BJ (cell line): ENCODE measurements around the gene FBXW11. TPM values are rescaled to one million over a fixed set of nuclear protein-coding genes. Genes with fewer than 3 reads are reported as not detected.

Experiments
- CTCF ChIA-PET: fragments of 350-600 bp; formaldehyde crosslinking; extraction: SDS; loops from one replicate; lab custom pipeline; 2021; ENCODE audit warnings: antibody characterized with exemption, inconsistent platforms; lab: Yijun Ruan, JAX
- POLR2A ChIA-PET: fragments of 300-600 bp; sonication (Branson Sonifier 250); formaldehyde crosslinking; extraction: SDS; loops from one replicate; lab custom pipeline; 2021; ENCODE audit warnings: antibody characterized with exemption; lab: Charles Lee
- DNase-seq: peaks from one replicate; pipeline ENCODE4 v3.0.0-alpha.2; 2011; ENCODE audit warnings: low read depth
- H3K27me3 ChIP-seq: 2 replicates; pipeline ENCODE4 v1.6.0; 2011; ENCODE audit warnings: low read length; ENCODE audit not compliant: control insufficient read depth, insufficient read depth
- H3K36me3 ChIP-seq: 2 replicates; pipeline ENCODE4 v1.5.1; 2011; ENCODE audit warnings: low read length; ENCODE audit not compliant: control insufficient read depth, insufficient read depth
- H3K4me3 ChIP-seq: 2 replicates; pipeline ENCODE4 v1.5.1; 2011; ENCODE audit warnings: low read depth, mild to moderate bottlenecking, control low read depth, low read length
- CTCF ChIP-seq: IDR thresholded peaks from 2 replicates; pipeline ENCODE4 v1.5.1; 2011; ENCODE audit warnings: low read depth, mild to moderate bottlenecking, control low read depth, inconsistent platforms, low read length, moderate library complexity; ENCODE audit not compliant: insufficient read depth
- polyA plus RNA-seq: library from polyadenylated mRNA; depleted of rRNA; stranded (reverse); fragments of >200 nt; gene quantifications from 2 replicates; pipeline ENCODE4 v1.2.3, GENCODE V29; 2011

The FBXW11 gene
- polyA plus RNA-seq, 1 experiment: 55.5 TPM

- CTCF ChIA-PET: interaction anchor here (0.7 to 0.8 kb wide), 2 partner anchors 13 to 49 kb away, joined by 3 read pairs; no protein-coding TSS in a partner anchor
- Histone ChIP-seq H3K36me3 (no peaks in the 10 kb centered on the region; the same call in 1 of the 2 replicates), H3K4me3 (no peak overlapping the region), H3K27me3 (no peaks in the 10 kb centered on the region)
- TF ChIP-seq CTCF: no peak
- POLR2A ChIA-PET: no interaction called here
- DNase-seq: no peak
These were observed 15.8 kb downstream of the FBXW11 start for GRCh38 chr5:171990713-171991015.

GRCh38 chr5:171989946-171990712 is 16.3 kb downstream of the FBXW11 start:
- Histone ChIP-seq H3K27me3 (no peaks in the 10 kb centered on the region), H3K36me3 (no peaks in the 10 kb centered on the region; the same call in 1 of the 2 replicates), H3K4me3 (no peak overlapping the region)
- DNase-seq: no peak
- TF ChIP-seq CTCF: no peak
- ChIA-PET CTCF (interaction anchor here (0.7 to 0.8 kb wide), 2 partner anchors 13 to 49 kb away, joined by 3 read pairs; no protein-coding TSS in a partner anchor), POLR2A (no interaction called here)

- ChIA-PET POLR2A (no interaction called here), CTCF (no interaction called here)
- Histone ChIP-seq H3K36me3 (no peaks in the 10 kb centered on the region; the same call in 1 of the 2 replicates), H3K4me3 (no peak overlapping the region), H3K27me3 (no peaks in the 10 kb centered on the region)
- DNase-seq: no peak
- no peak for TF ChIP-seq CTCF
These were observed 17.2 kb downstream of the FBXW11 start for GRCh38 chr5:171989276-171989675.

- ChIA-PET POLR2A (no interaction called here), CTCF (interaction anchor here (1.4 kb wide), 2 partner anchors 11 to 20 kb away, joined by 3 to 5 read pairs; partner anchors contain the start of gene FBXW11)
- Histone ChIP-seq H3K36me3 (no peaks in the 10 kb centered on the region; the same call in 1 of the 2 replicates), H3K4me3 (no peak overlapping the region), H3K27me3 (no peaks in the 10 kb centered on the region)
- DNase-seq: no peak
- no peak for TF ChIP-seq CTCF
These were observed 19.7 kb downstream of the FBXW11 start for GRCh38 chr5:171986772-171987171.

GRCh38 chr5:171984748-171985419 is 21.6 kb downstream of the FBXW11 start:
- Histone ChIP-seq H3K4me3 (no peak overlapping the region), H3K27me3 (no peaks in the 10 kb centered on the region), H3K36me3 (no peaks in the 10 kb centered on the region; the same call in 1 of the 2 replicates)
- TF ChIP-seq CTCF: no peak
- ChIA-PET CTCF (interaction anchor here (0.5 to 1.6 kb wide), 4 partner anchors 11 to 199 kb away, joined by 3 to 6 read pairs (median 3); no protein-coding TSS in a partner anchor), POLR2A (interaction anchor here (1.3 kb wide), 1 partner anchor 21 kb away, joined by 4 read pairs; the partner anchor contains the start of gene FBXW11)
- DNase-seq: peak; percentile 80
